IPS-18c (cell line): ENCODE results near the gene CARMIL1.
"Not testable (repeated sequence)": the region's sequence is repeated elsewhere in the genome, so short reads cannot be mapped to it uniquely, and the experiment has no call there.

Source experiments
- H3K4me3 ChIP-seq: 2 replicates; pipeline ENCODE4 v1.7.0; 2013; ENCODE audit warnings: low read depth, mild to moderate bottlenecking, low read length, moderate library complexity; ENCODE audit not compliant: insufficient read depth
- H3K9me3 ChIP-seq: one replicate; pipeline ENCODE4 v1.6.1; 2013; ENCODE audit warnings: mild to moderate bottlenecking, low read length, moderate library complexity; ENCODE audit not compliant: control insufficient read depth, insufficient read depth

Gene CARMIL1

DNA sequence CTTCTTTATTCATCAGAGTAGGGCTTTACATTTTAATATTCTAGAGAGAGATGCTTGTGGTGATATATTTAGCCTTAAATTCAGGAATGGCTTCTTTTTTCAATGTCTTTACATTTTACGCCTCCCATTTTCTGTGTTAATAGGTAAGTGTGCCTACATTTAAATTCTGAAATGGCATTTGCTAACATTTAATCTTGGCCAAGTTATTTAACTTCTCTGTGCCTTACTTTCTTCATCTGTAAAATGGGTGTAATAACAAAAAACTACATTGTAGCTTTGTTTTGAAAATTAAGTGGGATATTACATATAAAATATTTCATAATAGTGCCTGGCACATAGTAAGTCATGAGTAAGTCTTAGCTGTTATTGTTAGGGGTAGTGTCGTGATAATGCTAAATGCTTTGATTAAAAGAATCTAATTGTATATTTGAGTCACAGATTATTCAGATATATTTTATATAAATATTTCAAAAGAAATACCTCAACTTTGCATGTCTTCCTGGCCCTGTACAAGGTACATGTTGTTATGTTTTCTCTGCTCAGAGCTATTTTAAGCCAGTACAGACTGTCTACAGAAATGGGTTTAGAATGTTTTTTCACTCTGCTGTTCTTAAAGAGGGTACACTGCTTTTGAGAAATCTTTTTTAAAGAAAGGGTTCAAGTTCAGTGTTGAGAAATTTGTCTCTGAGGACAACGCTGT, 18.8 kb downstream of the CARMIL1 start:
- no peaks in the 10 kb centered on the region for H3K9me3 ChIP-seq
- no peak overlapping the region for H3K4me3 ChIP-seq

DNA sequence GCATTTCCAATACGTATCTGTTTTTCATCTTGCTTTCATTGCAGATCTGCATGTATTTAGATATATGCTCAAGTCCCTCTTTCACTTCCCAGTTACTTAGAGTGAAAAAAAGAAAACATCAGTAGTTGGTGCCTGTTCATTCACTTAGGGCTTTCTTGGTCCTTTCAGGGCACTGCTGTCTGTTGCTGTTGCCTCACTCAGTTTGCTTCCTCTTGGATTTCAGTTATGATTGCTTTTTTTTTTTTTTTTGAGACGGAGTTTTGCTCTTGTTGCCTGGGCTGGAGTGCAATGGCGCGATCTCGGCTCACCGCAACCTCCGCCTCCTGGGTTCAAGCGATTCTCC, 19.3 kb downstream of the CARMIL1 start:
- H3K9me3 ChIP-seq, H3K4me3 ChIP-seq: not testable (repeated sequence)

DNA sequence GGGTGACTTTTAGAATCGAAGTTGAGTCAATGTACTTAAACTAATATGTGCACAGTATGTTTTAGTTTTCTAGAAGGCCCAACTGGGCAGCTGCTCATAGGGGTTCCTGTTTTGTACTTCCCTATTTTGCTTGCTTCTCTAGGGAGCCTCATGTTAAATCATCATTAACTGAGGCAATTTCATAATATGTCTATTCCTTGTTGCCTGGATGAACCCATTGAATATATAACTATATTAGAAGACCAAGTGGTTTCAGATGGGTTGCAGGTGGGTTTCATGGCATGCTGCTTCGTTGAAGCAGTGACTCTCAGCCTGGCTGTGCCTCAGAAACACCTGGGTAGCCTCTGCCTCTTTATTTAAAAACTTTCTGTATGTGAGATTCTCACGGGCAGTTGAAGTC, 22.2 kb downstream of the CARMIL1 start:
- H3K4me3 ChIP-seq = no peak overlapping the region
- no peaks in the 10 kb centered on the region for H3K9me3 ChIP-seq

DNA sequence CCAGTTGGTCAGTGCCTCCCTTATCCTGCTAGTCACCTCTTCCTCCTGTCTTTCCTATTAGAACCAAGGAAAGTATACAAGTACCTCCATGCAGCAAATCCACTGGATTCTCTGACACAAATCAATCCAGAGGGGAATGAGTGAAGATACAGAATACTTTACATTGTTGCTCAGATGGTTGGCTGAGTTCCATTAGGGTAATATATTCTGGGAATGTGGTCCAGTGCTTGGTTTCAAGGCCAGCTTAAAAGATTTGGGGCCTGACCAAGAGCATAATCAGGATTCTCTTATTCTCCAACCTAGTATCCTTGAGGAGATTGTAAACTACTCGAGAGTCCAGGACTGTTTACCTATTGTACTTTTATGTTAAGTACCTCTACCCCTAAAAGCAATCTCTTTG, 23.0 kb downstream of the CARMIL1 start:
- Histone ChIP-seq H3K4me3 (no peak overlapping the region), H3K9me3 (no peaks in the 10 kb centered on the region)

DNA sequence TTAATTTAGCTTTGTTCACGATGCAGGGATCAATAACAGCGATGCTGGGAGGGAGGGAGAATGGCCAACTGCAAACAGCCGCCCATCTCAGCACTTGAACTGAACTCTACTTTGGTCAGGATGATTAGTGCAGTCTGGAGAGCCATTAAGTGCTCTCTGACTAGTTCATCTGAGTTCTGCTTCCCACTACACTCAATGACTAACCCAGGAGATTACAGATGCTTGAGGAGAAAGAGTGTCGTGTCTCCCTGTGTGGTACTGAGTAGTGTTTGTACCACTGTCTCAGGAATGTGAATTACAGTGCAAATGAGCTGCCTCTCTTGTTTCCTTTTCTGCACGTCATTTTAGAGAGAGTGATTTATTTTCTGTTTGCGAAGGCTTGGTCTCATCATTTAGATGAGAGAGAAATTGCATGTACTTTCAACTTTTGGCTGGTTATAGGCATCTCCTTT, 23.5 kb downstream of the CARMIL1 start:
- Histone ChIP-seq H3K4me3 (no peak overlapping the region), H3K9me3 (no peaks in the 10 kb centered on the region)

DNA sequence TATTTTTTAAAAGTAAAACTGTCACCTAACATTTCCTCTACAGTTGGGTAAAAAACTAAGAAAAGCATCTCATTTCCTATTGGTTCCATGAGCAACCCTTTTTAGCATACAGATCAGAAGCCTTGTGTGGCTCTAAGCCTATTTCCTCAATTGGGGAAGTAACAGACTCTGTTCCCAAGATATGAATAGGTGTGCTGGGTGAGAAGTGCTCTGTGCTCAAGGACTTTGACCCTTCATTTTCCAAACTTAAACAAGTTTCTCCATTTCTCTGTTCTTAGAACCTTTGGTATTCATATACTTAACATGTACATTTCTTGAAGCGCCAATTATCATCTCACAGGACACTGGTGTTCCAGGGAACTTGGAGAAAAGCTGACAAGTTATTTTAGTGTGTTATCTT, 24.1 kb downstream of the CARMIL1 start:
- H3K9me3 ChIP-seq = no peaks in the 10 kb centered on the region
- H3K4me3 ChIP-seq = no peak overlapping the region

DNA sequence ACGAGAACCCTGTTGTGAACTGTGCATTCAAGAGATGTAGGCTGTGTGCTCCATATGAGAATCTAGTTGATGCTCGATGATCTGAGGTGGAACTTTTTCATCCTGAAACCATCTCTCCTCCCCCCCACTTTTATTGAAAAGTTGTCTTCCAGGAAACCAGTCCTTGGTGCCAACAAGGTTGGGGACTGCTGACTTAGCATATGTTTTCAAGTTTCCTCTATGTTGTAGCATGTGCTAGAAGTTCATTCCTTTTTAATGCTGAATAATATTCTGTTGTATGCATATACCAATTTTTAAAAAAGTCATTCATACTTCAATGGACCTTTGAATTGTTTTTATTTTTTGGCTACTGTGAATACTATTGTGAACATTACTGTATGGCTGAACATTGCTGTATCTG, 27.2 kb downstream of the CARMIL1 start:
- H3K4me3 ChIP-seq = no peak overlapping the region
- no peaks in the 10 kb centered on the region for H3K9me3 ChIP-seq

DNA sequence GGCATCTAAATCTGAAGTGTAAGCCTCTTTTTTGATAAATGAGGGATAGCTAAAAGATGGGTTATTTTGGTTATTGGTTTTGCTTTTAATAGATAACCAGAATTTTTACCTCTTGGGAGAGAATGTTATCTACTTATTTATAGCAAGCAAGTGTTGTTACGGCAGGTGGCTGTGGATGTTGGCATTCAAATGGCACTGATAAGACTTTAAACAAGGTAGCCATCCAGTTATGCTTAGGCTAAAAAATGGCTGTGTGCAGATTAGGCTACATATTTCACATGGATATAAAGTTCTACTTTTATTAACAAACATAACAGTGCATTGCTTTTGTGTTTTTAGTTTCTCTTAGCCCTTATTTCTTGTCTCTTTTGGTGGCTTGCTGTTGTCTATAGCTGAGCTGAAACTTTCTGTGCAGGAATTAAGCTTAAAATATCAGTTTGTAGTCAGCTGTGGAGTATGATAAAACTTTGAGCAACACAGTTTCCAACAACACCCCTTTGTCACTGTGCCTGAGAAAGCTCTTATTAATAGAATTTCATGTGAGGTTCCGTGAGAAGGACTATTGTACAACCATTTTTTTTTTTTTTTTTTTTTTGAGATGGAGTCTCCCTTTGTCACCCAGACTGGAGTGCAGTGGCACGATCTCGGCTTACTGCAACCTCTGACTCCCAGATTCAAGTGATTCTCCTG, 28.8 kb downstream of the CARMIL1 start:
- Histone ChIP-seq H3K4me3 (no peak overlapping the region), H3K9me3 (no peaks in the 10 kb centered on the region)

DNA sequence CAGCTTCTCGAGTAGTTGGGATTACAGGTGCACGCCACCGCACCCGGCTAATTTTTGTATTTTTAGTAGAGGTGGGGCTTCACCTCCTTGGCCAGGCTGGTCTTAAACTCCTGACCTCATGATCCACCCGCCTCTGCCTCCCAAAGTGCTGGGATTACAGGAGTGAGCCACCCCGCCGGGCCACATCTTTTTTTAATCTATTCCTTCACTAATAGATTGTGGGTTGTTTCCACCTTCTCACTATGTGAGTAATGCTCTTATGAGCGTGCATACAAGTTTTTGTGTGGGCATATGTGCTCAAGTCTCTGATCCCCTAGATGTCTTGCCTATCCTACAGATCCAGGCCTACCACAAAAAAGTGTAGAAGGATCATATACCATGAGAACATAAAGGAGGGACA, 30.7 kb downstream of the CARMIL1 start:
- H3K9me3 ChIP-seq = no peaks in the 10 kb centered on the region
- no peak overlapping the region for H3K4me3 ChIP-seq

DNA sequence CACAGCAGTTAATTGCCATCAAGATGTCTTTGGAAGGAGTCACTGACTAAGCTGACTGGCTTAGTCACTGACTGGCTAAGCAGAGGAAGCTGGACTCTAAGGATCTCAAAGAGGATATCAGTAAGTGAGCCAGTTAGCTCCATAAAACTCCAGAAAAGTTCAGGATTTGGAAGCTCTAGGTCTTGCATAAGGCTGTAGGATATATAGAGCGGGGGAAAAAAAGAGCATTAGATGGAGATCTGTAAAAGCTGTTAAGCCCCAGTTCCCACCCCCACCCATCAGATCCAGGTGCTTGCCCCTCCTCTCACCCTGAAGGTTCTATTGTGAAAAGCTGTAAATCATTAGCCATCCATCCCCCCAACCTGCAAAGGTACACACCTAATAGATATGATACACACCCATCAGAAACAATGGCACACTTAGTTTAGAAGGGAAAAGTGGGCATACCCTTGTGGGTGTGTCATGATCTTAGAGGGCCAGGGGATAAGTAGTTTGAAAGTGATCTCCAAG, 32.2 kb downstream of the CARMIL1 start:
- Histone ChIP-seq H3K4me3 (no peak overlapping the region), H3K9me3 (no peaks in the 10 kb centered on the region)

DNA sequence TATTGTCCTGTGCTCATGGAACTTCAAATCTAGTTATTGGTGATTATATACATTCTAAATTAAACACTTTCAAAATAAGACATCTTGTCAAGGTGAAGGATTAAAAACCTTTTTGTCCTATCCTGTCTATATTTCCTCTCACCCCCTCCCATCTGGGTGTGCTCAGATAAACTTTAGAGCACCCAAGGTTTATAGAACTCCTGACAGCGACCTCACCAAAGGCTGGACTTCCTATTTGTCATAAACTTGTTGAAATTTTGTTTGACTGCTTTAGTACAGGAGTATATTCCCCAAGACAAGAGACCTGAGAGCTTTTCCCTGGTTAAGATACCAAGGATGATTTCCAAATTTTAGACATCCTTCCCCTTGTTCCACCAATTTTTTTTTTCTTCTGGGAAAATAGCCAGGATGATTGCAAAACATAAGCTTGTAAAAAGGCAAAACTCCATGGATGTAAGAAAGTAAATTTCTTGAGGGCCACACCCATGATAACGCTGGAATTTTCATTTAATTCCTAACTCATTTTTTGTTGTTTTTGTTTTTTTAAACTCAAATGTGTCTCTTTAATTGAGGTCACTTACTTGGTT, 33.0 kb downstream of the CARMIL1 start:
- no peaks in the 10 kb centered on the region for H3K9me3 ChIP-seq
- no peak overlapping the region for H3K4me3 ChIP-seq

DNA sequence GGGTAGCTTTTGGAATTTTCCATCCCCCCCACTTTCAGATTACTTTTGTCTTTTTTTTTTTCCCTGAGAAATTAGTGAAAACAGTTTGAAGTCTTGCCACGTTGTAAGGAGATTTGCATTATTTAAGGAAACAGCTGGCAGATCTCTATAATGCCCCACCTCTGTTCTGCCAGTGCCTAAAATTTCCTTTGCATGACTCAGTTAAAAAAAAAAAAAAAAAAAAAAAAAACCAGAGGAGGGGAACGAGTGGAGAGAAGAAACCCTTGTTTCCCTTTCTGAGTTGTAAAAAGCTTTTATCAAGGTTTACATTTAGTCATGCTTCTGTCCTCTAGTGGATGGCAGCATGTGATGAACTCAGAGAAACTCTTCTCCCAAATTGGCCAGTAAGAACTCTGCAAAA, 33.5 kb downstream of the CARMIL1 start:
- no peak overlapping the region for H3K4me3 ChIP-seq
- H3K9me3 ChIP-seq = no peaks in the 10 kb centered on the region

DNA sequence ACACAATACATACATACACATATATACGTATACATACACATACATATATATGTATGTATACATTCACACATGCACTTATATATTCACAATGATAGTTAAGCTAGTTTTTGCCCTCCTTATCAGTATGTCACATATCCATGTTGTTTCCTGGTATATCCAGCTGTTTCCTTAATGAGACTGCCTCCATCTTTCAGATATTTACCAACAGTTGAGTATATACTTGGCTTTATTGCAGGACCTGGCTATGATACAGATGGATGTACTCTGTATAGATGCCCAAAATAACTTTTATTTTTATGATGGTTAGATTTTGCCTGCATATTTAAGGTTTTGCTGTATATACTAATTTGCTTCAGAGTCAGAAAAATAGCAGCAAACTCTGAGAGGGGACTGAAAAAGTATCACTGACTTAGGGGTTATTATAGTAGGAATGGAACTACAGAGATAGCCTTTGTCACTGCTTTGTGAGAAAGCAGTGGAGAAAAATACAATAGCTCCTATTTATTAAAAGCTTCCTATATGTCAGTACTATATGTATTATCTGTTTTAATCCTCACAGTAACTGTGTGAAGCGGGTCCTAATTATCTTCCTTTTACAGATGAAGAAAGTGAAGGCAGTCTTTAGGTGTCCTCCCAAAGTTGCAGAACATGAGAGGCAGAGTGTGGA, 35.5 kb downstream of the CARMIL1 start:
- no peak overlapping the region for H3K4me3 ChIP-seq

DNA sequence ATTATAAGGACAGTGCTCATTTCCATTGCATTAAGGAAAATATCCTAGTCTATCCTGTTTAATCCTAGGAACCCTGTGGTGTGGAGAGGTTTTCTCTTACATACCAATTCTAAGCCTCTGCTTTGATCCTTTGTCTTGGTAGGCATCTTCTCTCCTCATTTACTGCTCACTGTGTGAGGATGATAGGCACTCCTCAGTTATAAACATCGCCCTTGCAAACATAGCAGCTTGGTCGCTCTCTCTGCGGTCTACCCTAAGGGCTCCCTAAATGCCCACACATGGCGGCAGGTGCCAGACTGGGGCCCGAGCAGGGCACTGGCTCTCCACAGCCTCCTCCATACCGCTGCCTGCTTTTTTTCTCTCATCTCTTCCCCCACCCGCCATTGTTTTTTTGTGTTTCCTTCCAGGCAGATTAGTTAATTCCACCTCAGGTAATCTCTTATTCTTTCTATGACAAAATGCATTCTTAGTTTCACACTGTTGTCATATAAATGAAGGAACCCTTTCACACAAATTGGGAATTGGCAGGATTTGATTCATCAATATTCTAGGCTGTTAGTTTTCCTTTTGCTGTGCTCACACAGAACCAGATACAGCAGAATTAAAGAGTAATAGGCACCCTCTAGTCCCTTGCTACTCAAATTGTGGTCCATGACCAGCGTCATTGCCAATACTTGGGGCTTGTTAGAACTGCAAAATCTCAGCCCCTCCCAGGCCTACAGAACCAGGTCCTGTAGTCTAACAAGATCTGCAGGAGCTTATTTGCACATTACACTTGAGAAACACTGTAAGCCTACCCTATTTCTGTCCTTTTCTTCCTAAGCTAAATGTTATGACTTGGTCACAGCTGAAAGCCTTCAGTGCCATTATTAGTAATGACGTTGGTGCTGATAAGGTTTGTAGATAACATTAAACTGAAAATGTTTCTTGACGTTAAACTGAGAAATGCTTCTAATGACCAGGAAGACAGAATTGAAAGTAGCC, 36.3 kb downstream of the CARMIL1 start:
- no peaks in the 10 kb centered on the region for H3K9me3 ChIP-seq
- H3K4me3 ChIP-seq = no peak overlapping the region

More for the DNA sequence above, 35.5 kb downstream of the CARMIL1 start:
- H3K9me3 ChIP-seq = no peaks in the 10 kb centered on the region

DNA sequence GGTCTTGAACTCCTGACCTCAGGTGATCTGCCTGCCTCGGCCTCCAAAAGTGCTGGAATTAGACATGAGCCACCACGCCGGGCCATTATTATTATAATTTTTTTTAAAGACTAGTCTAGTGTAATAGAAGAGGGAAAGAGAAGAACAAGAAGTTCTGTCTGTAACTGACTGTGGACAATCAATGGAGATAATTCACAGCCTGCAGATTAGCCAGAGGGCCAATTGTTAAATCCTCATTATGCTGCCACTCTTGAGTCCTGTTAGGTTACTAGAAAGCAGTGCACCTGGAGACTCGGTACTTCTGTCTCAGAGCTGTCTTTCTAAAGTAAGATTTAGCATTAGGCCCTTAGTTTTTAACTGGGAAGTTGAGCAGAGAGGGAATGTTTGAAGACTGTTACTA, 37.5 kb downstream of the CARMIL1 start:
- no peaks in the 10 kb centered on the region for H3K9me3 ChIP-seq
- H3K4me3 ChIP-seq = no peak overlapping the region

DNA sequence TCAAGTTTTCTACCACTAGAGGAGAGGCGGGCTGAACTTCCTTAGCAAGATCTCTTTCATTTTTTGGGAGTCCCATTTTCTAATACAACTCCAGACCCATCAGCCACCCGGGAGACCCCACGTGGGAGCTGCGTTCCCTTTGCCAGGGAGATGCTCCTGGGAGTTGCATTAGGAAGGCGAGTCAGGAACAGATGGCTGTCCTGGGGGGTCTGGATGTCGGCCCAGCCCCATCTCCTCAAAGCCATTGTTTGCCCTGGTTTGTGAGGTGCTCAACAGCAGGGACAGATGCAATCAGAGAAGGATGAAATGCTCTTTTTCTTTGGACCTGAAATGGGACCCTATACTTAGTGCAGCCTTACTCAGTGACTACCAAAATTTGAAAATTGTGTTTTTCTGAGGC, 39.4 kb downstream of the CARMIL1 start:
- H3K4me3 ChIP-seq = no peak overlapping the region
- H3K9me3 ChIP-seq = no peaks in the 10 kb centered on the region

DNA sequence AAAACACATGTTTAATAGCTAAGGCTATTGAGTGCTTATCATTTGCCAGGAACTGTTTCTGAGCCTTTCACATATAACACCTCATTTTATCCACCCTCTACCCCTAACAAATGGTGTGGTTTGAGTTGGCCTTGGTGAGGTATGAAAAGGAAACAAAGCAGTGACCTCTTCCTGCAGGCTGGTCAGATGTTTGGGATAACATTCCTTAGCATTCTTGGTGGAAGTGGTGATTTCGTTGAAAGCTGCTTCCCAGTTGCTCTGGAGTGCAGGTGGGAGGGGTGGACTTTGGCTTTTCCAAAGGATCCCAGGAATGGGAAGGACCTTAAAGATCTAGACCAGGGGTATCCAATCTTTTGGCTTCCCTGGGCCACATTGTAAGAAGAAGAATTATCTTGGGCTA, 41.3 kb downstream of the CARMIL1 start:
- Histone ChIP-seq H3K4me3 (no peak overlapping the region), H3K9me3 (no peaks in the 10 kb centered on the region)
